OCI-LY3 (cell line): ENCODE results near the gene MYO15A.

ENCODE experiments used
- H2AFZ ChIP-seq: fragments of 200-600, 300-600 bp; shearing (Covaris generic); 2 replicates; pipeline ENCODE4 v1.6.0; 2014; ENCODE audit warnings: antibody characterized with exemption, low read depth, low read length
- H3K27ac ChIP-seq: fragments of 200-600, 300-600 bp; sonication (generic); 2 replicates; pipeline ENCODE4 v1.5.1; 2014; ENCODE audit warnings: mild to moderate bottlenecking, low read length, moderate library complexity, mixed read lengths
- H3K27me3 ChIP-seq: fragments of 200-600, 300-600 bp; sonication (generic); 2 replicates; pipeline ENCODE4 v1.6.1; 2014; ENCODE audit warnings: low read depth, low read length, mixed read lengths
- H3K36me3 ChIP-seq: fragments of 200-600, 300-600 bp; sonication (generic); replicated peaks from 2 replicates; pipeline ENCODE3; 2014; ENCODE audit warnings: low read depth, low read length, mixed read lengths
- H3K4me1 ChIP-seq: fragments of 300-600, 200-600 bp; sonication (generic); 2 replicates; pipeline ENCODE4 v1.6.1; 2014; ENCODE audit warnings: low read length, mixed read lengths
- H3K4me2 ChIP-seq: fragments of 200-600, 300-600 bp; sonication (generic); 2 replicates; pipeline ENCODE4 v1.6.1; 2014; ENCODE audit warnings: low read length, mixed read lengths
- H3K4me3 ChIP-seq: fragments of 300-600, 200-600 bp; sonication (generic); 2 replicates; pipeline ENCODE4 v1.5.1; 2014; ENCODE audit warnings: antibody characterized with exemption, mild to moderate bottlenecking, low read length, moderate library complexity
- H3K79me2 ChIP-seq: fragments of 300-600, 200-600 bp; shearing (Covaris generic); 2 replicates; pipeline ENCODE4 v1.6.1; 2014; ENCODE audit warnings: mild to moderate bottlenecking, low read length, mixed read lengths
- H3K9ac ChIP-seq: fragments of 300-600, 200-600 bp; shearing (Covaris generic); 2 replicates; pipeline ENCODE4 v1.6.0; 2014; ENCODE audit warnings: mild to moderate bottlenecking, low read length, moderate library complexity
- H3K9me3 ChIP-seq: fragments of 200-600, 300-600 bp; shearing (Covaris generic); 2 replicates; pipeline ENCODE4 v1.6.1; 2014; ENCODE audit warnings: low read length, mixed read lengths; ENCODE audit not compliant: insufficient read depth
- H4K20me1 ChIP-seq: fragments of 200-600, 300-600 bp; sonication (generic); 2 replicates; pipeline ENCODE4 v1.6.1; 2016; ENCODE audit warnings: low read length, mixed read lengths; ENCODE audit not compliant: insufficient read depth
- EZH2phosphoT487 ChIP-seq: fragments of 200-600 bp; shearing (Covaris generic); IDR thresholded peaks from 2 replicates; pipeline ENCODE4 v1.6.1; 2018; ENCODE audit warnings: antibody characterized with exemption, mixed run types, low read depth
- TF ChIP-seq, protein P1 (sequence below): fragments of 200-600, 300-600 bp; sonication (generic); IDR thresholded peaks from 2 replicates; pipeline ENCODE4 v1.5.1; 2014; ENCODE audit warnings: antibody characterized with exemption, low read length, low read depth

MYO15A gene

DNA sequence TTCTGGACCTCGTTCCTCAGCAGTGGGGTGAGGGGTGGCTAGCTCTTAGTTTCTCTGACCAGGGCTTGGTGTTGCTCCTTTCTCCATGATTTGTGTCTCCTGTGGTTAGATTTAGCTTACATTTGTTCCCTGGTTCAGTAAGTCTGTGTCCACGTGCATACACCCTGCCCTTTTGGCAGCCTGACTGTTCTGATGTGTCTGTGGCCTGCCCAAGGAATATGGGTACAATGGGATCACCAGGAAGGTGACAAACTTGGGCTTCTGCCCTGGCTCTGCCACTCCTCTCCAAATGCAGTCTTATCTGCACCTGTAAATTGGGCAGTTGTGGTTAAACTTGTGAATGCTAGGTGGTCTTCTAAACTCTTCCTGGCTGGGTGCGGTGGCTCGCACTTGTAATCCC lies 92.6 kb downstream of the MYO15A start:
- H3K4me1 ChIP-seq: no peaks in the 10 kb centered on the region
- H3K36me3 ChIP-seq: no peaks in the 10 kb centered on the region
- peaks cover 20% of the 10 kb centered on the region; the same call in 1 of the 2 replicates for H3K79me2 ChIP-seq
- H2AFZ ChIP-seq: no peak overlapping the region
- no peaks in the 10 kb centered on the region for H3K27me3 ChIP-seq
- no peak for TF ChIP-seq EZH2phosphoT487
- TF ChIP-seq, protein P1, sequence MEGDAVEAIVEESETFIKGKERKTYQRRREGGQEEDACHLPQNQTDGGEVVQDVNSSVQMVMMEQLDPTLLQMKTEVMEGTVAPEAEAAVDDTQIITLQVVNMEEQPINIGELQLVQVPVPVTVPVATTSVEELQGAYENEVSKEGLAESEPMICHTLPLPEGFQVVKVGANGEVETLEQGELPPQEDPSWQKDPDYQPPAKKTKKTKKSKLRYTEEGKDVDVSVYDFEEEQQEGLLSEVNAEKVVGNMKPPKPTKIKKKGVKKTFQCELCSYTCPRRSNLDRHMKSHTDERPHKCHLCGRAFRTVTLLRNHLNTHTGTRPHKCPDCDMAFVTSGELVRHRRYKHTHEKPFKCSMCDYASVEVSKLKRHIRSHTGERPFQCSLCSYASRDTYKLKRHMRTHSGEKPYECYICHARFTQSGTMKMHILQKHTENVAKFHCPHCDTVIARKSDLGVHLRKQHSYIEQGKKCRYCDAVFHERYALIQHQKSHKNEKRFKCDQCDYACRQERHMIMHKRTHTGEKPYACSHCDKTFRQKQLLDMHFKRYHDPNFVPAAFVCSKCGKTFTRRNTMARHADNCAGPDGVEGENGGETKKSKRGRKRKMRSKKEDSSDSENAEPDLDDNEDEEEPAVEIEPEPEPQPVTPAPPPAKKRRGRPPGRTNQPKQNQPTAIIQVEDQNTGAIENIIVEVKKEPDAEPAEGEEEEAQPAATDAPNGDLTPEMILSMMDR: no peak
- no peak overlapping the region for H3K4me3 ChIP-seq
- no peak overlapping the region for H3K4me2 ChIP-seq
- no peak overlapping the region for H3K9ac ChIP-seq
- no peaks in the 10 kb centered on the region for H3K9me3 ChIP-seq
- H3K27ac ChIP-seq: no peak overlapping the region
- no peaks in the 10 kb centered on the region for H4K20me1 ChIP-seq

DNA sequence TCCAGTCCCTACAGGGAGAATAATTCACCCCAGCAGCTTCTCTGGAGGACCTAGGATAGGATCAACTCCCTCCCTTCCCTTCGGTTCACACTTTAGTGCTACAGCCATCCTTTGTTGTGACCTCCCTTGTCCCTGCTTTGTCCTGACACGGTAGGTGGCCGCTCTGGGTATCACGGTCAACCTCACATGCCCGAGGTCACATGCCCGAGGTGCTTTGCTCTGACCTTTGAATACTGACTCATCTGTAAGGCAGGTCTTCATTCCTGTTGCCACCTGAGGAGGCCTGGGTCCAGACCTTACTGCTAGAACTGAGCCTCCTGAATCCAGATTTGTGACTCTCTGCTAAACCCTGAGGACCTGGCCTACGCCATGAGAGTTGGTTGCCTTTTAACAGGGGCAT lies 94.8 kb downstream of the MYO15A start:
- Histone ChIP-seq H3K9ac (no peak overlapping the region), H3K36me3 (no peaks in the 10 kb centered on the region), H3K4me1 (no peaks in the 10 kb centered on the region), H3K79me2 (peaks cover 17% of the 10 kb centered on the region; the same call in 1 of the 2 replicates), H3K4me2 (no peak overlapping the region), H3K27me3 (no peaks in the 10 kb centered on the region), H4K20me1 (no peaks in the 10 kb centered on the region), H2AFZ (no peak overlapping the region), H3K4me3 (no peak overlapping the region), H3K9me3 (no peaks in the 10 kb centered on the region), H3K27ac (no peak overlapping the region)
- no peak for TF ChIP-seq EZH2phosphoT487
- TF ChIP-seq, protein P1: no peak

DNA sequence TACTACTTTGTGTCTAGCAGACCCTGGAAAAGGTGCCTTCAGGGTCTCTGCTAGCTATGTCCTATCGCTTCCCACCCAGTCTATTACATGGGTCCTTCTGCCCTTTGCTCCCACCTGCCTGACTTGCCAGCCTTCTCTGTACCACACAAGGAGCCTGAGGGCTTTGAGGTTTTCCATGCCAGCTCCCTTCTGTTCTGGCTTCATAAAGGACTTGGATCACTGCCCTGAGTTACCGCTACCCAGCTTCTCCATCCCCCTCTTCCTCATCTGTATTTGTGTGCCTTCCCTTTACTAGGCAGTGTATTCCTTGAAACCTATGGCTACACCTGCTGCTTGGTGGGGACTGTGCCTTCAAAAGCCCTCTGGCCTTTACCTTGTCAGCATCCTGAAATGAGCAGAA lies 97.3 kb downstream of the MYO15A start:
- Histone ChIP-seq H2AFZ (no peak overlapping the region), H3K36me3 (no peaks in the 10 kb centered on the region), H3K4me2 (no peak overlapping the region), H3K27ac (no peak overlapping the region), H4K20me1 (no peaks in the 10 kb centered on the region), H3K9ac (no peak overlapping the region), H3K79me2 (no peaks in the 10 kb centered on the region), H3K4me1 (no peaks in the 10 kb centered on the region), H3K4me3 (no peak overlapping the region), H3K27me3 (no peaks in the 10 kb centered on the region), H3K9me3 (no peaks in the 10 kb centered on the region)
- no peak for TF ChIP-seq EZH2phosphoT487
- TF ChIP-seq, protein P1: no peak

DNA sequence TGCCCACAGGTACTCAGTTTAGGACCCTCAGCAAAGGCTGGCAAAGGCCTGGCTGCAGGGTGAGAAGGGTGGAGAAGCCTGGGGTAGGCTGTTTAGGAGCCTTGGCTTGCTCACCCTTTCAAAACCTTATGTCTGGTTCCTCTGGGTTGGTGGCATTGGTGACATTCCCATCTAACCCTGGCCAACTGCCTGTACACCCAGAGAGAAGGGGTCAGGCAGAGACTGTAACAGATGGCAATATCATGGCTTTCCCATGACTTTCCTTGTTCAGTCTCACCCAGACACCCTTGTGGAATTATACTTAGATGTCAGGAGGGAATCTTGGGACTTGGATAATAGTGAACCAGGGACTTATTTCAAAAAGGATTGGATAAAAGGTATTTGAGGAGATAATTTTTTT lies 98.4 kb downstream of the MYO15A start:
- Histone ChIP-seq H3K27me3 (no peaks in the 10 kb centered on the region), H2AFZ (no peak overlapping the region), H3K27ac (no peak overlapping the region), H4K20me1 (no peaks in the 10 kb centered on the region), H3K4me1 (no peaks in the 10 kb centered on the region), H3K4me2 (no peak overlapping the region), H3K4me3 (no peak overlapping the region), H3K9ac (no peak overlapping the region), H3K36me3 (no peaks in the 10 kb centered on the region), H3K79me2 (no peaks in the 10 kb centered on the region), H3K9me3 (no peaks in the 10 kb centered on the region)
- TF ChIP-seq, protein P1: no peak
- no peak for TF ChIP-seq EZH2phosphoT487
